HAP-1 (cell line): ENCODE results near the gene LAMTOR2.
A peak's percentile ranks its signal among the peaks of the same experiment; 100 is the strongest.

Experiments used
- DNase-seq, 2 experiments: peaks; one replicate each; pipeline ENCODE4 v3.0.0-alpha.2; 2016 to 2020; ENCODE audit warnings: low spot score in 2 of 2
- H3K27me3 ChIP-seq: fragments of 250-450 bp; sonication (Bioruptor Pico); 2 replicates; pipeline ENCODE4 v1.5.1; 2020; ENCODE audit warnings: low read depth, mild to moderate bottlenecking, moderate library complexity
- H3K36me3 ChIP-seq: fragments of 250-450 bp; sonication (Bioruptor Pico); replicated peaks from 2 replicates; pipeline ENCODE4 v1.5.1; 2020; ENCODE audit warnings: mild to moderate bottlenecking
- H3K4me1 ChIP-seq: fragments of 250-450 bp; sonication (Bioruptor Pico); 2 replicates; pipeline ENCODE4 v1.5.1; 2020; ENCODE audit warnings: mild to moderate bottlenecking
- H3K4me3 ChIP-seq: fragments of 250-450 bp; sonication (Bioruptor Pico); 2 replicates; pipeline ENCODE4 v1.5.1; 2020; ENCODE audit warnings: mild to moderate bottlenecking, moderate library complexity
- H3K9me3 ChIP-seq: fragments of 250-450 bp; sonication (Bioruptor Pico); 2 replicates; pipeline ENCODE4 v1.5.1; 2020; ENCODE audit warnings: mild to moderate bottlenecking, moderate library complexity
- in situ Hi-C: fragments of 300-500 bp; cut with MboI; formaldehyde crosslinking; loops from 3 replicates; pipeline ENCODE4 v1.14.3; 2020; ENCODE audit warnings: low sequenced_read_pairs, inconsistent platforms, mixed read lengths

Gene LAMTOR2

DNA sequence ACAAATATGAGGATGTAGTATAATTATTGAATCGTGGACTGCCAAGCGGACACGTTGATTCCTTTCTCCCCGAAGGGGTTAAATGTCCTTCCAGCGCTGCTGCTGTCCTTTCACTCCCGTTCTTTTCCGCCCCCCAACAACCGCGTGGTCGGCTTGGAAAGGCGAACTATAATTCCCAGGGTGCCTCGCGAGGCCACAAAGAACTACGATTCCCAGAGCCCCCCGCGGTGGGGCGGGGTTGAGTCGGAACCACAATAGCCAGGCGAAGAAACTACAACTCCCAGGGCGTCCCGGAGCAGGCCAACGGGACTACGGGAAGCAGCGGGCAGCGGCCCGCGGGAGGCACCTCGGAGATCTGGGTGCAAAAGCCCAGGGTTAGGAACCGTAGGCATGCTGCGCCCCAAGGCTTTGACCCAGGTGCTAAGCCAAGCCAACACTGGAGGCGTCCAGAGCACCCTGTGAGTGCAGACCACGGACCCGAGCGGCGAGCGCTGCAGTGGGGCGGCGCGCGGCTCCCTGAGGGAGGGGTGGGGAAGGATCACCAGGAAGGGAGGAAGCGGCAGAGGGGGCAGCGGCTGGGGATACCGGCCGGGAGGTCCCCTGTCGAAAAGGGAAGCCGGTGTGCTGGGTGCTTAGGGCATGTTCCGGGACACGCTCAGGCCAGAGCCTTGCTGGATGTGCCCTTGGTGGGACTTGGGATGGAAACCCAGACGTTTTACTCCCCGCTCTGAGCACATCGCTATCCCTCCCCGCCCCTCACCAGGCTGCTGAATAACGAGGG is at the start of gene LAMTOR2:
LAMTOR2 (plus strand) TSS at position 283 of the 781 bp plus-strand sequence; CDS start at position 391, 108 bp downstream.
- Histone ChIP-seq H3K4me1 (no peaks in the 10 kb centered on the region), H3K9me3 (no peaks in the 10 kb centered on the region), H3K27me3 (no peaks in the 10 kb centered on the region), H3K36me3 (peaks cover 13% of the 10 kb centered on the region), H3K4me3 (peak within 1 kb of the TSS; percentile 98)
- peak; percentile 98 to 99 for DNase-seq
- in situ Hi-C loops = loop anchor here (10.0 kb wide), 1 partner anchor 120 kb away; the partner anchor contains the start of gene KHDC4

DNA sequence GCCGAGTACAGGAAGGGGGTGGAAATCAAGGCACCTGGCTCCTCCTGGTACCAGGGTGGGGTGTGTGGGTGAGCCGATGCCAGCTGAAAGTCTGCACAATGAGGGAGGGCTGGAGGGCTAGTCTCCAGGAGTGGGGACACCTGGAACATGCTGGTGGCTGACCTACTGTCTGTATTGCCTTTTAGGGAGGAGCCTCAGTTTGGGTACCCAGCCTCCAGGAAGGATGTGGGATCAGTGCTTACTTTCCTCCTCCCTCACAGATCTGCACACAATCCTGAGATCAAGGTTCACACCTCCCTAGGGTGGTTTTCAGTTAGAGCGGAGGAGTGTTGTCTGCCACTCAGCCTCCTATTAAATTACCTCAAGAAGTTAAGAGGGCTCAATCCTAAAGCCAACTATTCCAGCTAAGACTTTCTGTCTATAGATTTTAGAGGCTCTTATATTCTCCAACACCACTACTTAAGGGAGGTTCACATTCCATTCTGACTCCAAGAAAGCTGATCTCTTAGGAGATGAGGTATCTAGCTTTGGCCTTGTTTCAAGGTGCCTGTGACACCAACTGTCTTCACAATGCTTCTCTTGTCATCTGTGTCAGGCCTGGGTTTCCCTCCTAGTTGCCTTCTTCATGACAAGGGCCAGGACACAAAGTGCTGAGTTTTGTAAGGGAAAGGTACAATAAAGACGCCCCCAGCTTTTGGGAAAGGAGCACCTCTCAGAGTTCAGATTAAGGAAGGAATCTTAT is 49.6 kb upstream of the LAMTOR2 start:
- DNase-seq = no peak
- H3K9me3 ChIP-seq = no peaks in the 10 kb centered on the region
- no peaks in the 10 kb centered on the region for H3K27me3 ChIP-seq
- H3K4me1 ChIP-seq = no peaks in the 10 kb centered on the region
- peaks cover 15% of the 10 kb centered on the region for H3K36me3 ChIP-seq
- no peak overlapping the region for H3K4me3 ChIP-seq
- in situ Hi-C loops = no loop called here

DNA sequence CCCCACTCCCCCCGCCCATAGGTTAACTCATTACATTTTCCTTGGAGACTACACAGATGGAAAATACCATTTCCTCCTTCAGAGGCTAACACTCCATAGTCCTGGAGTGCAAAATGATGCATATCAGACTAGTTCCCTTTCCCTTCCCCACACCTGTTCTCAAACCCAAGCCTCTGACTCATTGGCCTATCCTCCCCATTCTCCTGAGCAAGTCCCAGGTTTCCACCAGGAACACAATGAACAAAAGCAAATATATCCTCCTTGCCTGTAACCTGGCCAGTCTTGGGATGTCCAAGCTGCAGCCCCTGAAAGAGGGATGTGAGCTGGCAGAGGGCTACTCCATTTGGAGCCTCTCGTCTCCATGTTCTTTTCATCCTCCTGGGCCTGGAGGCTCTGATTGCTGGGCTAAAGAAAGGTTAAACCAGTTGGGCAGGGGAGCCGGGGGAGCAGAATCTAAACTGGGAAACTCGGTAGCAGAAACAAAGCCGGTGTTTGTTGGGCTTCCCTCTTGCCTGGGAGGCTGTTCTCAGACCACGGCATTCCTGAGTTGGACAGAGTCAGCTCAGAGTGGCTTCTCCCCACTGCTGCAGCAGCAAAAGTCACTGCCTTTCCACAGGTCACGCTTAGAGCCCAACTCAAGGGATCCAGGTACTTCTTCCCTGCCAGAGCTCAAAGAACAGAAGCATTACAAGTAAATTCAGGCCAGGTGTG is 47.8 kb upstream of the LAMTOR2 start:
- no peak for DNase-seq
- peaks cover 30% of the 10 kb centered on the region for H3K36me3 ChIP-seq
- no peaks in the 10 kb centered on the region for H3K4me1 ChIP-seq
- in situ Hi-C loops = no loop called here
- H3K9me3 ChIP-seq = no peaks in the 10 kb centered on the region
- H3K4me3 ChIP-seq = no peak overlapping the region
- no peaks in the 10 kb centered on the region for H3K27me3 ChIP-seq

- Histone ChIP-seq H3K27me3 (no peaks in the 10 kb centered on the region), H3K4me1 (no peaks in the 10 kb centered on the region), H3K4me3 (no peak overlapping the region), H3K36me3 (peaks cover 55% of the 10 kb centered on the region), H3K9me3 (no peaks in the 10 kb centered on the region)
- in situ Hi-C loops = no loop called here
- DNase-seq = no peak
Measured at GRCh38 chr1:156009404-156009803, 45.2 kb upstream of the LAMTOR2 start.

DNA sequence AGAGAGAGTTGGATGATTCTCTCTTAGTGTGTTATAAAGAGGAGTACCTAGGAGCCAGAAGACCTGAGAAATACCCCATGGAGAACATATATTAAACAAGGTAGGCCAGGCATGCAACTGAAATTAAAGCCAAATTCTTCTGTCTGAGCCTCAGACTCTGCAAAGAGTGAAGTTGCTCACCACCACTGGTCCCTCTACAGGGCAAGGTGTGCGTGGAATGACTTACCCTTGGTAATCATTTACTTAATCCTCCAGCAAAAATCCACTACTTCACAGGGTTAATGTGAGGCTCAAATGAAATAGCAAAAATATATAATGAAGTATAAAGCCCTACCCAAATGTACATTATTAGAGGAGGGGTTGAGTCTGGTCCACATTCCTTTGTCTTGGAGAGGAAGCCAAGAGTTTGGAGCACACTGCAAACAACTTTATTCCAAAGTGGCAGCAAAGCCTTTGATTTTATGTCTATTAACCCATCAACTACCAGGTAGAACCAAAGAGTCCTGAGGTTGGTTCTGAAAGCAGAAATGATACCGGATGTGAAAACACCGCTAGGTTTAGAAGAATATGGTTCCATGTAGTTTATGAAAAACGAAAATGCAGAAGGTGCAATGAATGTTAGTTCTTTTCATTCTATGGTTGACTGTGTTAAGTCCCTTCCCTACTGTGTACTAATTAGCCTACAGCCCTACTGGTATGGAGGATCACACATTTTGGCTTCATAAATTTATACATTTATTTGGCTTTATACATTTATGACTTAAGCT is 42.3 kb upstream of the LAMTOR2 start:
- in situ Hi-C loops = no loop called here
- DNase-seq = no peak
- Histone ChIP-seq H3K9me3 (no peaks in the 10 kb centered on the region), H3K4me3 (no peak overlapping the region), H3K4me1 (no peaks in the 10 kb centered on the region), H3K36me3 (peaks cover 78% of the 10 kb centered on the region), H3K27me3 (no peaks in the 10 kb centered on the region)

GRCh38 chr1:156014829-156015228 is 39.8 kb upstream of the LAMTOR2 start:
- in situ Hi-C loops = no loop called here
- H3K36me3 ChIP-seq = peaks cover 85% of the 10 kb centered on the region

DNA sequence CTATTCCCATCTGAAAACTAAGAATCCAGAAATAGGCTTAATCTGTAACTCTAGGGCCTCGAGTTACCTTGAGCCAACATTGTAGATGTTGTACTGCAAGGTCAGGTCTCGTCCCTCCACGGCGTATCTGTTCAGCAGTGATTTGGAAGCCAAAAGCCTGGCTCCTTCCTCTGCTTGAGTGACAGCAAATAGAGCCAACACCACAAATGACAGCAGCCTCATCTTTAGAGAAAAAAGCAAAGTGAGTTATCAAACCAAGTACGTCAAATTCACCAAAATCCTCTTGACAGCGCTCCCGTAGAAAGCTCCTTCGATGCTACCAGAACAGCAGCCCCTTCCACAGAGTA is 34.7 kb upstream of the LAMTOR2 start:
- H3K4me3 ChIP-seq = peak overlapping the region; percentile 64
- in situ Hi-C loops = no loop called here
- H3K27me3 ChIP-seq = no peaks in the 10 kb centered on the region
- peaks cover 16% of the 10 kb centered on the region for H3K4me1 ChIP-seq
- peaks cover 41% of the 10 kb centered on the region for H3K36me3 ChIP-seq
- no peaks in the 10 kb centered on the region; the same call in 1 of the 2 replicates for H3K9me3 ChIP-seq
- DNase-seq = no peak

More at GRCh38 chr1:156014829-156015228, 39.8 kb upstream of the LAMTOR2 start:
- no peaks in the 10 kb centered on the region for H3K27me3 ChIP-seq
- DNase-seq = no peak
- no peaks in the 10 kb centered on the region for H3K9me3 ChIP-seq
- H3K4me1 ChIP-seq = peaks cover 4% of the 10 kb centered on the region
- H3K4me3 ChIP-seq = no peak overlapping the region

DNA sequence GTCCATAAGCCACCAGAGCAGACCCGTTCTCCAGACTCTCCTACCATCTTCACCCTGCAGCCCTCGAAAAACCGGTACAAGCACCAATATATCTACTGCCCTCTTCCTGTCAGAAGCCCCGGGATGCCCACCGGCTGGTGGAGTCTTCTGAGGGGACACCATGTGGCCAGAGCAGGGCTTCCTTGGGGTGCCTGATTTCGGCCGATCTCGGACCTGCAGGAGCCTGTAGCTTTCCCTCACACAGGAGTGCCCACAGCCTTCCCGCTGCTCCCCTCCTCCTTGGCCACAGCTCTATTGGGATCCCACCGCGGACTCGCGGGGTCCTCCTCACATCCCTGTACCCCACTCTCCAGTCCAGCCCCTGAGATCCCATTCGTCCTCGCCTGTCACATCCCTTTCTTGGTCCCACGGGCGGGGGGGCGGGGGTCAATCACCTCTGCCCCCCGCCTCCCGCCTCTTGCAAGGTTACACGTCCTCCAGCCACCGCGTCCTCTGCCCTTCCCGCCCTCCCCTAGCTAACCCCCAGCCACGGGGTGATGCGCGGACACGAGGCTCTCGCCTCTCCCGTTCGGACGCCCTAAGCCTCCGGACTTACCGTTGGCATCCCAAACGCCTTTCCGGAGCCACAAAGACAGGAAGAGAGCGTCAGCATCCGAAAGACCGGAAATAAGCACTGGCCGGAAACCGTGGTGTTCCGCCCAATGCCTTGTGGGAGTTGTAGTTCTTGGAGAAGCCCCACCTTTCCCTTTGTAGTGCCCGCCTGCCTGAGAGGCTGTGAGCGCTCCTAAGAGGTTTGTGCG is 34.1 kb upstream of the LAMTOR2 start, which contains the start of gene SSR2:
SSR2 (minus strand) TSS at position 659 of the 800 bp plus-strand sequence. CDS start 784 bp downstream, outside the sequence.
- in situ Hi-C loops = no loop called here
- DNase-seq = peak; percentile 90 to 92
- H3K36me3 ChIP-seq = peaks cover 39% of the 10 kb centered on the region
- peak within 1 kb of the TSS; percentile 64 for H3K4me3 ChIP-seq
- no peaks in the 10 kb centered on the region; the same call in 1 of the 2 replicates for H3K9me3 ChIP-seq
- H3K4me1 ChIP-seq = peaks cover 20% of the 10 kb centered on the region
- H3K27me3 ChIP-seq = no peaks in the 10 kb centered on the region

DNA sequence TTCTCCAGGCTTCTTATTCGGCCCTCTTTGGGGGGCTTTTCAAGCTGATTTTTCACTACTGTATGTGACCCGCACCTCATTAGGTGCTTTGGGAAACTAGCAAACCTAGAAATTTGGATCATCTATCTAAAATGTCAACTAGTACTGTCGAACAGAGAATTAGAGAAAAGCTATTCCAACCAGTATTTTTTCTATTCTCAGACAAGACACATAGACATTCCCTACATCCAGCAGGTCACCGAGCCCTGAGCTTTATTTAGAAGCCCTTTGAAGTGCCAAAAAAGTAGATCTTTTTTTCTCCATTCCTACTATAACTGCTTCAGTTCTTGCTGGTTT is 33.5 kb upstream of the LAMTOR2 start:
- Histone ChIP-seq H3K4me1 (peaks cover 20% of the 10 kb centered on the region), H3K9me3 (no peaks in the 10 kb centered on the region; the same call in 1 of the 2 replicates), H3K36me3 (peaks cover 34% of the 10 kb centered on the region), H3K4me3 (peak overlapping the region; percentile 64), H3K27me3 (no peaks in the 10 kb centered on the region)
- in situ Hi-C loops = no loop called here
- DNase-seq = no peak

DNA sequence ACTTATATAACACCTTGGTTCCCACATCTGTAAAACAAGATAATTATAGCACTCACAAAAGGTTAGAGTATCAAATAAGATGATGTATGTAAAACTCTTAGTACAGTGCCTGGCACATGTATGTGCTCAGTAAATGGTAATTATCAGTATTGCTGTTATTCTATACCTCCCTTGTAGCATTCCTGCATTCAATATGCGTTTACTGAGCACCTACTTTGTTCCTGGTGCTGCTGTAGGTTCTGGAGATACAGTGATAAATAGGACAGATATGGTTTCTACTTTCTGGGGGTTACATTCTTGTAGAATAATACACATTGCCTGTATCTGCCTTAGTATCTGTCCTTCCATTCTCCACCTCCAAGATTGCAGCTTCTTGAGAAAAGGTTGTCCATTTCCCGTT is 32.6 kb upstream of the LAMTOR2 start:
- no peaks in the 10 kb centered on the region for H3K27me3 ChIP-seq
- DNase-seq = no peak
- H3K4me3 ChIP-seq = no peak overlapping the region
- in situ Hi-C loops = no loop called here
- peaks cover 20% of the 10 kb centered on the region for H3K4me1 ChIP-seq
- no peaks in the 10 kb centered on the region; the same call in 1 of the 2 replicates for H3K9me3 ChIP-seq
- H3K36me3 ChIP-seq = peaks cover 27% of the 10 kb centered on the region

- H3K36me3 ChIP-seq = peaks cover 4% of the 10 kb centered on the region
- DNase-seq = no peak
- H3K4me3 ChIP-seq = no peak overlapping the region
- H3K9me3 ChIP-seq = no peaks in the 10 kb centered on the region; the same call in 1 of the 2 replicates
- no peaks in the 10 kb centered on the region for H3K27me3 ChIP-seq
- in situ Hi-C loops = no loop called here
- H3K4me1 ChIP-seq = peaks cover 16% of the 10 kb centered on the region
Measured at GRCh38 chr1:156024801-156025200, 29.8 kb upstream of the LAMTOR2 start.

- DNase-seq = peak; percentile 60 to 74
- peaks cover 12% of the 10 kb centered on the region for H3K4me1 ChIP-seq
- no peaks in the 10 kb centered on the region; the same call in 1 of the 2 replicates for H3K9me3 ChIP-seq
- in situ Hi-C loops = no loop called here
- no peak overlapping the region for H3K4me3 ChIP-seq
- H3K27me3 ChIP-seq = no peaks in the 10 kb centered on the region
- no peaks in the 10 kb centered on the region for H3K36me3 ChIP-seq
Measured at GRCh38 chr1:156025876-156026275, 28.7 kb upstream of the LAMTOR2 start.
